IMR-90 (cell line): ENCODE data around the gene POU4F2. TPM values are rescaled to one million over a fixed set of nuclear protein-coding genes. Genes with fewer than 3 reads are reported as not detected.

Experiments used
- ATAC-seq: fragments of 200-7000 bp; cut with Tn5 transposase; 2 replicates; pipeline ENCODE4 v1.9.1; 2020; ENCODE audit warnings: low read depth, mild to moderate bottlenecking, moderate library complexity
- BruUV-seq: library from RNA; stranded (reverse); fragments of 400-500 nt; replicated peaks from 2 replicates; lab custom pipeline; 2021; lab: Mats Ljungman, UMichigan
- CTCF ChIA-PET: fragments of 300-600 bp; formaldehyde crosslinking; extraction: SDS; loops from one replicate; lab custom pipeline; 2021; ENCODE audit warnings: antibody characterized with exemption; lab: Yijun Ruan, JAX
- POLR2A ChIA-PET: fragments of 300-600 bp; sonication (Branson Sonifier 250); formaldehyde crosslinking; loops from one replicate; lab custom pipeline; 2022; ENCODE audit warnings: antibody characterized with exemption; ENCODE audit not compliant: unreplicated experiment; lab: Charles Lee
- DNase-seq: peaks from one replicate; pipeline ENCODE4 v3.0.0; 2013
- H2AFZ ChIP-seq: replicated peaks from 2 replicates; pipeline ENCODE3; 2013; ENCODE audit warnings: low read length, mild to moderate bottlenecking; ENCODE audit not compliant: poor library complexity
- H2AK5ac ChIP-seq: 2 replicates; pipeline ENCODE4 v1.6.1; 2013; ENCODE audit warnings: low read depth, low read length, inconsistent platforms
- H2AK9ac ChIP-seq: replicated peaks from 2 replicates; pipeline ENCODE3; 2013; ENCODE audit warnings: mild to moderate bottlenecking, low read depth, low read length, moderate library complexity; ENCODE audit not compliant: poor library complexity
- H2BK120ac ChIP-seq: 2 replicates; pipeline ENCODE4 v1.6.1; 2013; ENCODE audit warnings: low read depth, low read length, inconsistent platforms
- H2BK15ac ChIP-seq: 3 replicates; pipeline ENCODE4 v1.6.1; 2013; ENCODE audit warnings: low read depth, low read length, inconsistent platforms
- H2BK20ac ChIP-seq: 2 replicates; pipeline ENCODE4 v1.6.1; 2013; ENCODE audit warnings: low read depth, mild to moderate bottlenecking, inconsistent platforms, low read length, moderate library complexity
- H2BK5ac ChIP-seq: 2 replicates; pipeline ENCODE4 v1.6.1; 2013; ENCODE audit warnings: mild to moderate bottlenecking, low read depth, low read length, inconsistent platforms; ENCODE audit not compliant: poor library complexity, severe bottlenecking
- H3K14ac ChIP-seq: replicated peaks from 2 replicates; pipeline ENCODE4 v1.6.1; 2013; ENCODE audit warnings: low read depth, low read length, inconsistent platforms
- H3K18ac ChIP-seq: 2 replicates; pipeline ENCODE4 v1.6.1; 2013; ENCODE audit warnings: low read depth, low read length, control low read depth
- H3K23ac ChIP-seq: 2 replicates; pipeline ENCODE4 v1.6.1; 2013; ENCODE audit warnings: low read depth, low read length, inconsistent platforms
- H3K27ac ChIP-seq: 2 replicates; pipeline ENCODE4 v1.5.1; 2013; ENCODE audit warnings: mild to moderate bottlenecking, control low read depth, low read length; ENCODE audit not compliant: insufficient read depth
- H3K27me3 ChIP-seq: 2 replicates; pipeline ENCODE4 v1.6.1; 2013; ENCODE audit warnings: low read length; ENCODE audit not compliant: control insufficient read depth, insufficient read depth
- H3K36me3 ChIP-seq: 2 replicates; pipeline ENCODE4 v1.6.1; 2013; ENCODE audit warnings: low read length, mixed read lengths; ENCODE audit not compliant: control insufficient read depth, insufficient read depth
- H3K4ac ChIP-seq: 2 replicates; pipeline ENCODE4 v1.6.1; 2013; ENCODE audit warnings: low read depth, low read length, inconsistent platforms
- H3K4me1 ChIP-seq: 2 replicates; pipeline ENCODE4 v1.6.1; 2013; ENCODE audit warnings: low read length, mixed read lengths; ENCODE audit not compliant: control insufficient read depth, insufficient read depth
- H3K4me2 ChIP-seq: 2 replicates; pipeline ENCODE4 v1.6.1; 2013; ENCODE audit warnings: low read depth, mild to moderate bottlenecking, control low read depth, low read length, moderate library complexity
- H3K4me3 ChIP-seq: 2 replicates; pipeline ENCODE4 v1.5.1; 2013; ENCODE audit warnings: low read depth, mild to moderate bottlenecking, control low read depth, low read length, moderate library complexity; ENCODE audit not compliant: insufficient read depth
- H3K56ac ChIP-seq: 2 replicates; pipeline ENCODE4 v1.6.1; 2013; ENCODE audit warnings: low read length, inconsistent platforms; ENCODE audit not compliant: insufficient read depth; ENCODE audit errors: extremely low read depth
- H3K79me1 ChIP-seq, 2 experiments: 2 replicates each; pipeline ENCODE4 v1.6.1; 2013; ENCODE audit warnings: low read length in 2 of 2, inconsistent platforms in 1 of 2, low read depth in 1 of 2
- H3K9ac ChIP-seq: 2 replicates; pipeline ENCODE4 v1.6.1; 2013; ENCODE audit warnings: low read depth, low read length, control low read depth
- H3K9me1 ChIP-seq: 2 replicates; pipeline ENCODE4 v1.6.1; 2013; ENCODE audit warnings: low read length, inconsistent platforms; ENCODE audit not compliant: insufficient read depth
- H3K9me3 ChIP-seq: 2 replicates; pipeline ENCODE4 v1.6.1; 2013; ENCODE audit warnings: low read length; ENCODE audit not compliant: control insufficient read depth, insufficient read depth
- H4K20me1 ChIP-seq: 2 replicates; pipeline ENCODE4 v1.6.1; 2013; ENCODE audit warnings: low read length, inconsistent platforms; ENCODE audit not compliant: insufficient read depth
- H4K5ac ChIP-seq: 2 replicates; pipeline ENCODE4 v1.6.1; 2013; ENCODE audit warnings: mild to moderate bottlenecking, low read depth, low read length, control low read depth
- H4K8ac ChIP-seq, 2 experiments: 2 replicates each; pipeline ENCODE4 v1.6.1; 2013; ENCODE audit warnings: low read depth in 2 of 2, low read length in 2 of 2, control low read depth in 1 of 2, inconsistent platforms in 1 of 2
- H4K91ac ChIP-seq: 2 replicates; pipeline ENCODE4 v1.6.1; 2013; ENCODE audit warnings: low read depth, low read length, inconsistent platforms; ENCODE audit not compliant: insufficient read depth
- FOS ChIP-seq: fragments of 150-350 bp; IDR thresholded peaks from 2 replicates; pipeline ENCODE4 v1.6.1; 2016; ENCODE audit warnings: low read depth, low read length
- MAFK ChIP-seq: IDR thresholded peaks from 2 replicates; pipeline ENCODE4 v1.6.1; 2012; ENCODE audit warnings: low read depth, low read length, improper control_type of control experiment
- RCOR1 ChIP-seq: IDR thresholded peaks from 2 replicates; pipeline ENCODE4 v1.6.1; 2012; ENCODE audit warnings: mild to moderate bottlenecking, low read length, improper control_type of control experiment; ENCODE audit not compliant: insufficient replicate concordance
- WGBS, 2 experiments: methylation state at CpG; one replicate each; pipeline versions ENCODE4 v1.1.5 to v1.1.7; 2013; ENCODE audit warnings: missing lambda C conversion rate in 2 of 2; ENCODE audit not compliant: insufficient read length in 1 of 2; ENCODE audit errors: extremely low coverage in 2 of 2; 5-methylcytosine and 5-hydroxymethylcytosine counted together
- dilution Hi-C: fragments of 300-500 bp; cut with HindIII; formaldehyde crosslinking; loops from one replicate; pipeline ENCODE4 v1.14.3; 2018; ENCODE audit warnings: low sequenced_read_pairs; ENCODE audit not compliant: unreplicated experiment
- in situ Hi-C: fragments of 300-500 bp; cut with MboI; formaldehyde crosslinking; loops from 3 replicates; pipeline ENCODE4 v1.14.3; 2019; ENCODE audit warnings: low sequenced_read_pairs, inconsistent platforms, mixed read lengths
- intact Hi-C: fragments of 100-400 bp; cut with micrococcal nuclease; formaldehyde crosslinking; loops from 2 replicates; pipeline ENCODE4 v1.10.0; 2022
- polyA plus RNA-seq, 3 experiments: library from polyadenylated mRNA; depleted of rRNA; stranded (reverse); fragments of >200 nt; gene quantifications; 2 replicates each; pipeline ENCODE4 v1.2.3, GENCODE V29; 2012; ENCODE audit warnings: low replicate concordance in 1 of 3
- total RNA-seq: library from RNA; depleted of rRNA; stranded (reverse); fragments of >200 nt; gene quantifications from 2 replicates; pipeline ENCODE4 v1.2.3, GENCODE V29; 2012

The POU4F2 gene
- total and polyA plus RNA-seq, 2 of the 4 experiments (the other 2 are of a cell fraction) = not detected

DNA sequence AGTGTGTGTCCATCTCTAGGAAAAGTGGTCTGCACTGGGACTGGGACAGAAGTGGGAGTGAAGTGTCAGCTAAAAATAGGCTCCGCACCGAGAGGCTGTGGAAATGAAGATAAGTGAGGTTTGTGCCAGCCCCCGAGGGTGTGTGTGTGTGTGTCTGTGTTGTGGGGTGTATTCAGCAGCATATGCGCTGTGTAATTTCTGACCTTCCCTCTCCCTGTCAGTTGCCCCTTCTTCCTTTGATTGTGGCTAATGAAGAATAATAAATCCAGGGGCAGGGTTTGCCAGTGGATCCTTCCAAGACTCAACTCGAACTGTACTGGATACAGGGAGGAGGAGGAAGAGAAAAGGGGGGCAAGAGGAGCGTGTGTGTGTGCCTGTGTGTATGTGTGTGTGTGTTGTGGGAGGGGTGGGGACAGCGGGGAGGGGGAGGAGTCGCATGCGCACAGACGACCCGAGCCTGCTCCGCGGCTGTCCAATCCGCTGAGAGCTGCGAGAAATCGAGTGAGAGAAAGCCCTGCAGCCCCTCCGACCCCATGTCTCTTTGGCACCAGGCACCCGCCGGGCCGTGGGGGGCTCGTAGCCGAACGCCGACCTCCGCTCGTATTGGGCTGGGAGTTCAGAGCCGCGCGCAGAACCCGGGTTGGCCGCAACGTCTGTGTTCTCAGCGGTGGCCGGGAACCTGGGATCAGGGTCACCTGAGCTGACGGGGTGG lies 916 bp upstream of the POU4F2 start:
- dilution Hi-C loops = no loop called here

More for the DNA sequence above, 916 bp upstream of the POU4F2 start:
- Histone ChIP-seq H4K5ac (no peak overlapping the region), H4K20me1 (no peaks in the 10 kb centered on the region), H3K4me3 (no peak overlapping the region), H3K4me2 (no peak overlapping the region; the same call in 1 of the 2 replicates), H2BK20ac (no peak overlapping the region), H3K23ac (no peak overlapping the region), H3K36me3 (no peaks in the 10 kb centered on the region), H3K9me3 (peaks cover 7% of the 10 kb centered on the region), H3K56ac (no peak overlapping the region), H2AFZ (no peak overlapping the region), H3K4ac (no peak overlapping the region), H2BK15ac (no peak overlapping the region), H2AK9ac (no peak overlapping the region), H2AK5ac (no peak overlapping the region), H3K27me3 (peaks cover 55% of the 10 kb centered on the region), H4K8ac (no peak overlapping the region), H3K18ac (no peak overlapping the region), H3K4me1 (no peaks in the 10 kb centered on the region), H3K79me1 (no peaks in the 10 kb centered on the region), H2BK5ac (no peak overlapping the region), H3K9me1 (no peaks in the 10 kb centered on the region), H3K27ac (no peak overlapping the region), H4K91ac (no peak overlapping the region), H3K9ac (no peak overlapping the region), H2BK120ac (no peak overlapping the region), H3K14ac (no peak overlapping the region)
- DNase-seq = no peak
- ATAC-seq = no peak
- intact Hi-C loops = loop anchor here (1.0 to 5.0 kb wide), 3 partner anchors 115 to 460 kb away; partner anchors contain the start of gene SLC10A7
- 4% methylated on average over 5 of the region's 35 CpGs; no CpG with 5 or more reads in 1 of the 2 experiments for WGBS, 2 experiments
- TF ChIP-seq MAFK (no peak), FOS (no peak), RCOR1 (no peak)
- ChIA-PET POLR2A (no interaction called here), CTCF (no interaction called here)
- in situ Hi-C loops = no loop called here
- BruUV-seq = no TSS peak
